ENCODE data around the gene TMEM220.
A peak's percentile ranks its signal among the peaks of the same experiment; 100 is the strongest.
"Not testable (repeated sequence)": the region's sequence is repeated elsewhere in the genome, so short reads cannot be mapped to it uniquely, and the experiment has no call there.

The TMEM220 gene

GRCh38 chr17:10697092-10698081 lies 32.4 kb downstream of the TMEM220 start, which contains the start of the genes ADPRM and SCO1:
ADPRM (plus strand) TSS chr17:10697594; CDS start chr17:10704927, 7,333 bp downstream.
SCO1 (minus strand) TSS chr17:10697533; CDS start chr17:10697507, 26 bp downstream.
- DNase-seq (ENCODE audit: low read depth), result peak; percentile 85
- H3K4me3 ChIP-seq (ENCODE audit: low read depth, low read length), result peak within 1 kb of the TSS; percentile 83
- peak; percentile 51 for TF ChIP-seq CTCF (IDR thresholded peaks at IDR 0.05; ENCODE audit: control insufficient read depth, extremely low read depth, insufficient read depth)

- DNase-seq (ENCODE audit: low read depth), result not testable (repeated sequence)
These were observed 33.9 kb downstream of the TMEM220 start for GRCh38 chr17:10695875-10696407.

GRCh38 chr17:10687499-10687898 lies 42.3 kb downstream of the TMEM220 start:
- no peak for TF ChIP-seq CTCF (IDR thresholded peaks at IDR 0.05; ENCODE audit: control insufficient read depth, extremely low read depth, insufficient read depth)

More at GRCh38 chr17:10695875-10696407, 33.9 kb downstream of the TMEM220 start:
- H3K4me3 ChIP-seq (ENCODE audit: low read depth, low read length), result peak overlapping the region; percentile 83

GRCh38 chr17:10683853-10684252 lies 46.0 kb downstream of the TMEM220 start:
- DNase-seq (ENCODE audit: low read depth), result no peak
- peak; percentile 23; the same call in 1 of the 2 replicates for TF ChIP-seq CTCF (IDR thresholded peaks at IDR 0.05; ENCODE audit: control insufficient read depth, extremely low read depth, insufficient read depth)
- no peak overlapping the region for H3K4me3 ChIP-seq (ENCODE audit: low read depth, low read length)

More at GRCh38 chr17:10687499-10687898, 42.3 kb downstream of the TMEM220 start:
- DNase-seq (ENCODE audit: low read depth), result no peak
- H3K4me3 ChIP-seq (ENCODE audit: low read depth, low read length), result no peak overlapping the region

GRCh38 chr17:10681866-10682446 lies 47.9 kb downstream of the TMEM220 start:
- no peak for DNase-seq (ENCODE audit: low read depth)

GRCh38 chr17:10674704-10675103 lies 55.1 kb downstream of the TMEM220 start:
- TF ChIP-seq CTCF (IDR thresholded peaks at IDR 0.05; ENCODE audit: control insufficient read depth, extremely low read depth, insufficient read depth), result no peak
- no peak for DNase-seq (ENCODE audit: low read depth)

More at GRCh38 chr17:10681866-10682446, 47.9 kb downstream of the TMEM220 start:
- TF ChIP-seq CTCF (IDR thresholded peaks at IDR 0.05; ENCODE audit: control insufficient read depth, extremely low read depth, insufficient read depth), result no peak
- H3K4me3 ChIP-seq (ENCODE audit: low read depth, low read length), result no peak overlapping the region

GRCh38 chr17:10673312-10673711 lies 56.5 kb downstream of the TMEM220 start:
- DNase-seq (ENCODE audit: low read depth), result no peak
- no peak for TF ChIP-seq CTCF (IDR thresholded peaks at IDR 0.05; ENCODE audit: control insufficient read depth, extremely low read depth, insufficient read depth)
- no peak overlapping the region for H3K4me3 ChIP-seq (ENCODE audit: low read depth, low read length)

More at GRCh38 chr17:10674704-10675103, 55.1 kb downstream of the TMEM220 start:
- H3K4me3 ChIP-seq (ENCODE audit: low read depth, low read length), result no peak overlapping the region
